22Rv1 (cell line): Measurements from ENCODE around the gene OTUD5.

Experiments
- CTCF ChIP-seq: fragments of 450-650 bp; IDR thresholded peaks from 2 replicates; pipeline ENCODE4 v1.5.1; 2017; ENCODE audit warnings: mild to moderate bottlenecking
- ZFX ChIP-seq: fragments of 450-650 bp; IDR thresholded peaks from 2 replicates; pipeline ENCODE4 v1.6.1; 2017; ENCODE audit warnings: antibody characterized with exemption, borderline replicate concordance

GRCh38 chrX:48961585-48962091 is 4.2 kb upstream of the OTUD5 start:
- TF ChIP-seq CTCF = no peak
- TF ChIP-seq ZFX = no peak
